Thoracic aorta (tissue), 2 donors: ENCODE measurements around the gene TMEM238L. TPM values are rescaled to one million over a fixed set of nuclear protein-coding genes. Genes with fewer than 3 reads are reported as not detected.

Source experiments
- ATAC-seq: fragments of 150-250 bp; one replicate; pipeline ENCODE4 v1.8.0; 2017; ENCODE audit warnings: low read depth; ENCODE audit not compliant: insufficient number of reproducible peaks, low FRiP score
- DNase-seq: peaks from one replicate; pipeline ENCODE4 v3.0.0-alpha.2; 2020; ENCODE audit warnings: low spot score
- H3K27ac ChIP-seq, 2 donors: fragments of 200-600 bp; sonication (generic); 1 replicate in 1 of 2; 2 replicates in 1 of 2; pipeline ENCODE4 v1.5.1; 2016; ENCODE audit warnings: mild to moderate bottlenecking in 2 of 2, moderate library complexity in 2 of 2
- H3K27me3 ChIP-seq: fragments of 200-600 bp; sonication (generic); replicated peaks from 2 replicates; pipeline ENCODE4 v1.6.0; 2016; ENCODE audit warnings: mild to moderate bottlenecking; ENCODE audit not compliant: insufficient read depth
- H3K36me3 ChIP-seq: fragments of 200-600 bp; sonication (generic); one replicate; pipeline ENCODE4 v1.5.1; 2016
- H3K4me1 ChIP-seq, 2 donors: fragments of 200-600 bp; sonication (generic); 1 replicate in 1 of 2; 2 replicates in 1 of 2; pipeline versions ENCODE4 v1.5.1 to v1.6.0; 2016; ENCODE audit warnings: low read depth in 2 of 2, mild to moderate bottlenecking in 1 of 2; ENCODE audit not compliant: control insufficient read depth in 1 of 2
- H3K4me3 ChIP-seq: fragments of 200-600 bp; sonication (generic); 2 replicates; pipeline ENCODE4 v1.5.1; 2016; ENCODE audit warnings: mild to moderate bottlenecking
- H3K9me3 ChIP-seq: fragments of 200-600 bp; sonication (generic); 2 replicates; pipeline ENCODE4 v1.5.1; 2016
- CTCF ChIP-seq: fragments of 200-600 bp; sonication (generic); IDR thresholded peaks from one replicate; pipeline ENCODE4 v1.5.1; 2019; ENCODE audit warnings: antibody characterized with exemption
- total RNA-seq, 2 donors: library from RNA; depleted of rRNA; stranded (reverse); fragments of >200 nt; gene quantifications; one replicate each; pipeline versions ENCODE4 v1.1.0 to v1.2.3, GENCODE V29; 2016

Gene TMEM238L
- total RNA-seq, 2 donors from 2014 or later, result not detected

DNA sequence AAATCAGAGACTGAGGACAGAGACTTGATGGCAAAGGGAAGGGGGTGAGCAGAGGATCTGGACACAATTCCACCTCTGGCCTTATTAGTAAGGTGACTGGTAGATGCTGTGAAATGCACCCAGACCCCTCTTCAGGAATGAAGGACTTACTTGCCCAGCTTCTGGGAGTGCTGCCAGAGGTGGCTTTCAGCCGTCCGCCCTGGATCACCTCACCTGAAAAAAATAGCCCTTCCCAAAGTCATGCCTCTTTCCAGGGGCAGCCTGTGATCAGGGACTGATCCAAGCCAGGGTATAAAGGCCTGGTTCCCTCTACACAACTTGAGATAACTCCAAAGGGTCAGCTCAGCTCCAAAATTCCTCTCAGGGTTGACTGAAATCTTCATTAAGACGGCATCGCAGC is 53.7 kb downstream of the TMEM238L start:
- H3K27me3 ChIP-seq, result no peaks in the 10 kb centered on the region
- no peak for TF ChIP-seq CTCF
- H3K27ac ChIP-seq, result no peak overlapping the region
- no peak overlapping the region for H3K4me3 ChIP-seq
- H3K4me1 ChIP-seq, result no peaks in the 10 kb centered on the region
- no peaks in the 10 kb centered on the region for H3K9me3 ChIP-seq
- ATAC-seq (no peak), DNase-seq (no peak)
- no peaks in the 10 kb centered on the region for H3K36me3 ChIP-seq

- no peaks in the 10 kb centered on the region for H3K27me3 ChIP-seq
- H3K27ac ChIP-seq, result no peak overlapping the region
- no peaks in the 10 kb centered on the region for H3K9me3 ChIP-seq
- no peaks in the 10 kb centered on the region for H3K36me3 ChIP-seq
- no peak for DNase-seq
- H3K4me3 ChIP-seq, result no peak overlapping the region
- ATAC-seq, result no peak
- TF ChIP-seq CTCF, result no peak
- peaks cover 5% of the 10 kb centered on the region in 2 donors for H3K4me1 ChIP-seq
These were observed 55.2 kb downstream of the TMEM238L start for GRCh38 chr17:10748531-10749181.

GRCh38 chr17:10745231-10745630 is 58.7 kb downstream of the TMEM238L start:
- no peak overlapping the region for H3K27ac ChIP-seq
- ATAC-seq, result no peak
- no peaks in the 10 kb centered on the region for H3K36me3 ChIP-seq
- no peak for TF ChIP-seq CTCF
- DNase-seq, result no peak
- H3K4me1 ChIP-seq, result peaks cover 5% of the 10 kb centered on the region in 2 donors
- no peaks in the 10 kb centered on the region for H3K9me3 ChIP-seq
- no peaks in the 10 kb centered on the region for H3K27me3 ChIP-seq
- H3K4me3 ChIP-seq, result no peak overlapping the region

Other genes starting within 250 kb of the TMEM238L start
- 1 to 10 TPM; 3.0 to 7.1 TPM for gene MYH3, start 146.8 kb downstream of the TMEM238L start, total RNA-seq
- 10 to 100 TPM; 17.9 to 32.5 TPM for gene SCO1, start 106.6 kb downstream of the TMEM238L start, total RNA-seq
- 10 to 100 TPM in 1 of 2 donors, 1 to 10 TPM in 1; 6.9 to 13.6 TPM for gene ADPRM, start 106.5 kb downstream of the TMEM238L start, total RNA-seq
- gene TMEM220, start 74.1 kb downstream of the TMEM238L start, total RNA-seq, result 1 to 10 TPM; 7.0 to 7.5 TPM
- not detected for gene PIRT, start 34.0 kb upstream of the TMEM238L start, total RNA-seq